ENCODE results near the gene SLC1A2. TPM values are rescaled to one million over a fixed set of nuclear protein-coding genes. Genes with fewer than 3 reads are reported as not detected.

SLC1A2 gene
- total and polyA plus RNA-seq, 3 donors from 2014 or later = 0.74 to 7.5 (median 1.1) TPM

DNA sequence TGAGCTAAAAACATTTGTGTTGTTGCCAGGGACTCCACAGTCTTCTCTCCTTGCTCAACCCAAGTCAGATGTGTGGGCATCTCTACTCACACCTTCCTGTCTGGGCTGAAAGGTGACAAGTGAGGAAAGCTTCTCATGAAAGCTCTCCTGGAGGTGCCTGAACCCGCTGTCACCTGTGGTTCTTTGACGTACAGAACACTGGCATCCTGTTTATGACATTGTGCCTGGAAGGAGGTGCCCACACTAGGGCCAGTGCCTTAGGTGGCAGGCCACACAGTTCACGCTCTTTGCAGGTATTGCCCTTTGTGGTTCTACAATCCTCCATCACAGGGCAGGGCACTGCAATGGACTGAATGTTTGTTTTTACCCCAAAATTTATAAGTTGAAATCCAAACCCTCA is 171.9 kb downstream of the SLC1A2 start:
- DNase-seq = no peak
- no peak overlapping the region for H3K27ac ChIP-seq

DNA sequence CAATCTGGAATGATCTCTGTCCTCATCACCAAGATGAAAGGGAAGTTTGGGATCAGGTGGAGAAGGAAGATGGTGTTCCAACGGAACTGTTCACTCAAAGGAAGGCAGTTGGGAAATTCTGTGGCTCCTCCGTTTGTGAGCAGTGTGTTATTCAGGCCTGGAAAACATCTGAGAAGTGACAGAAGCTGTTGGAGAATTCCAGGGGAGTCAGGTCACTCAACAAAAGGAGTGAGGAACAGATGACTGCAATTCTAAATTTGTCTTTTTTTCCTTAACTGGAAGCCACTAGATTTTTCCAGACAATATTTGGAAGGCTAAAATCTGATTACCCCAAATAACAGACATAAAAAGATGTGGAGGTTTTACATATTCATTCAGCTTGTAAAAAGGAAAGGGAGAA is 172.6 kb downstream of the SLC1A2 start:
- intact Hi-C loops (cut with DNase I; ENCODE audit: low total_unique reads) = no loop called here
- Histone ChIP-seq H3K9me3 (no peaks in the 10 kb centered on the region), H3K4me3 (no peak overlapping the region), H3K36me3 (ENCODE audit: low read depth, missing control alignments) (no peaks in the 10 kb centered on the region), H3K4me1 (no peaks in the 10 kb centered on the region), H3K27me3 (no peaks in the 10 kb centered on the region), H3K27ac (no peak overlapping the region)
- DNase-seq = no peak
- WGBS, 2 donors = 51 to 57% methylated on average over 2 of the region's 2 CpGs
- TF ChIP-seq CTCF (IDR thresholded peaks at IDR 0.05) (no peak), POLR2A (IDR thresholded peaks at IDR 0.05) (no peak)

More for the DNA sequence above, 171.9 kb downstream of the SLC1A2 start:
- TF ChIP-seq POLR2A (IDR thresholded peaks at IDR 0.05) = no peak
- no peak for TF ChIP-seq CTCF (IDR thresholded peaks at IDR 0.05)
- 82 to 89% methylated on average over 2 to 3 of the region's 3 CpGs for WGBS, 2 donors
- no peaks in the 10 kb centered on the region for H3K36me3 ChIP-seq (ENCODE audit: low read depth, missing control alignments)
- intact Hi-C loops (cut with DNase I; ENCODE audit: low total_unique reads) = no loop called here
- no peaks in the 10 kb centered on the region for H3K27me3 ChIP-seq
- H3K4me1 ChIP-seq = no peaks in the 10 kb centered on the region
- no peaks in the 10 kb centered on the region for H3K9me3 ChIP-seq
- no peak overlapping the region for H3K4me3 ChIP-seq

- 89 to 91% methylated on average over 1 of the region's 1 CpG for WGBS, 2 donors
- Histone ChIP-seq H3K4me1 (no peaks in the 10 kb centered on the region), H3K36me3 (ENCODE audit: low read depth, missing control alignments) (no peaks in the 10 kb centered on the region), H3K4me3 (no peak overlapping the region), H3K27ac (no peak overlapping the region), H3K9me3 (no peaks in the 10 kb centered on the region), H3K27me3 (no peaks in the 10 kb centered on the region)
- DNase-seq = no peak
- TF ChIP-seq POLR2A (IDR thresholded peaks at IDR 0.05) (no peak), CTCF (IDR thresholded peaks at IDR 0.05) (no peak)
- intact Hi-C loops (cut with DNase I; ENCODE audit: low total_unique reads) = no loop called here
Measured at GRCh38 chr11:35245786-35246185, 173.6 kb downstream of the SLC1A2 start.

DNA sequence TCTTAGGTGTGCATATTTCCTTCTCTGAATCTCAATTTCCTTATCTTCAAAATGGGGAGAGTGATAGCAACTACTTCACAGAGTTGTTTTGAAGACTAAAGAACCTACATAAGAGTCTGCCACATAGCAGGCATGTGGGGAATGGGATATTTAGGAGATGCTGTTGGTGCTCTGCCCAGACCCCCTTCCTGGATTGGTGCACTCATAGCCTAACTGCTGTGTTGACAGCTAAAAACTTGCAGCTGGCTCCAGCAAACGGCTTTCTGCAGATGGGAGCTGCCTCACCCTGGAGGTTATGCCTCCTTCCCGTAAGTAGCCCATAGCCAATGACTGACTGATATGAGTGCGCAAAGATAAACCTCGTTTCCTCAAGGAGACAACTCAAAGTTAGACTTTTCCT is 174.3 kb downstream of the SLC1A2 start:
- Histone ChIP-seq H3K9me3 (no peaks in the 10 kb centered on the region), H3K27ac (no peak overlapping the region), H3K4me3 (no peak overlapping the region), H3K36me3 (ENCODE audit: low read depth, missing control alignments) (no peaks in the 10 kb centered on the region), H3K27me3 (no peaks in the 10 kb centered on the region), H3K4me1 (no peaks in the 10 kb centered on the region)
- DNase-seq = no peak
- intact Hi-C loops (cut with DNase I; ENCODE audit: low total_unique reads) = no loop called here
- TF ChIP-seq POLR2A (IDR thresholded peaks at IDR 0.05) = no peak
- TF ChIP-seq CTCF (IDR thresholded peaks at IDR 0.05) = no peak
- WGBS, 2 donors = 80 to 86% methylated on average over 4 of the region's 4 CpGs

GRCh38 chr11:35243774-35244173 is 175.6 kb downstream of the SLC1A2 start:
- no peak for DNase-seq
- no peaks in the 10 kb centered on the region for H3K4me1 ChIP-seq
- H3K9me3 ChIP-seq = no peaks in the 10 kb centered on the region
- no peak overlapping the region for H3K27ac ChIP-seq
- H3K4me3 ChIP-seq = no peak overlapping the region
- no peak for TF ChIP-seq CTCF (IDR thresholded peaks at IDR 0.05)
- no peak for TF ChIP-seq POLR2A (IDR thresholded peaks at IDR 0.05)
- H3K36me3 ChIP-seq (ENCODE audit: low read depth, missing control alignments) = no peaks in the 10 kb centered on the region
- intact Hi-C loops (cut with DNase I; ENCODE audit: low total_unique reads) = no loop called here
- WGBS, 2 donors = 90 to 98% methylated on average over 2 of the region's 2 CpGs
- no peaks in the 10 kb centered on the region for H3K27me3 ChIP-seq
